ENCODE measurements around the gene BCL2L14. TPM values are rescaled to one million over a fixed set of nuclear protein-coding genes. Genes with fewer than 3 reads are reported as not detected.

The BCL2L14 gene
- total and polyA plus RNA-seq, 7 donors = 21.6 to 41.8 (median 36.0) TPM; not detected in 4

- Histone ChIP-seq H3K9me3 (no peaks in the 10 kb centered on the region), H3K27ac (no peak overlapping the region), H3K4me1 (no peaks in the 10 kb centered on the region), H3K27me3 (no peaks in the 10 kb centered on the region), H3K36me3 (peaks cover 0 to 6% (median 0%) of the 10 kb centered on the region in 4 donors), H3K4me3 (no peak overlapping the region)
- TF ChIP-seq POLR2AphosphoS5 (IDR thresholded peaks at IDR 0.05) (no peak), CTCF (IDR thresholded peaks at IDR 0.05) (no peak), POLR2A (IDR thresholded peaks at IDR 0.05) (no peak), EP300 (IDR thresholded peaks at IDR 0.05) (no peak)
- DNase-seq = no peak
- WGBS, 2 donors = 86 to 92% methylated on average over 6 of the region's 6 CpGs
- intact Hi-C loops (cut with DNase I) = no loop called here
Measured at GRCh38 chr12:12097891-12098690, 27.4 kb downstream of the BCL2L14 start.

- no peak for DNase-seq
- Histone ChIP-seq H3K9me3 (no peaks in the 10 kb centered on the region), H3K4me3 (no peak overlapping the region), H3K4me1 (no peaks in the 10 kb centered on the region), H3K27ac (no peak overlapping the region), H3K27me3 (no peaks in the 10 kb centered on the region), H3K36me3 (peaks cover 0 to 8% (median 0%) of the 10 kb centered on the region in 4 donors)
- WGBS, 2 donors = 88 to 94% methylated on average over 3 of the region's 3 CpGs
- TF ChIP-seq POLR2A (IDR thresholded peaks at IDR 0.05) = no peak
- no peak for TF ChIP-seq POLR2AphosphoS5 (IDR thresholded peaks at IDR 0.05)
- TF ChIP-seq EP300 (IDR thresholded peaks at IDR 0.05) = no peak
- no peak for TF ChIP-seq CTCF (IDR thresholded peaks at IDR 0.05)
- intact Hi-C loops (cut with DNase I) = no loop called here
Measured at GRCh38 chr12:12098691-12099015, 27.9 kb downstream of the BCL2L14 start.

- 57 to 80% methylated on average over 6 of the region's 6 CpGs for WGBS, 2 donors
- no peak overlapping the region for H3K27ac ChIP-seq
- intact Hi-C loops (cut with DNase I) = no loop called here
Measured at GRCh38 chr12:12099102-12099501, 28.4 kb downstream of the BCL2L14 start.

GRCh38 chr12:12107678-12108077 is 36.9 kb downstream of the BCL2L14 start:
- no peak overlapping the region for H3K27ac ChIP-seq
- no peaks in the 10 kb centered on the region for H3K27me3 ChIP-seq
- H3K9me3 ChIP-seq = peaks cover 0 to 6% (median 5%) of the 10 kb centered on the region in 4 donors
- no peaks in the 10 kb centered on the region for H3K4me1 ChIP-seq
- H3K4me3 ChIP-seq = no peak overlapping the region
- H3K36me3 ChIP-seq = peaks cover 0 to 8% (median 0%) of the 10 kb centered on the region in 4 donors
- no peak for DNase-seq
- intact Hi-C loops (cut with DNase I) = no loop called here
- WGBS, 2 donors = 79 to 84% methylated on average over 6 of the region's 6 CpGs
- TF ChIP-seq POLR2A (IDR thresholded peaks at IDR 0.05) (no peak), POLR2AphosphoS5 (IDR thresholded peaks at IDR 0.05) (no peak), CTCF (IDR thresholded peaks at IDR 0.05) (no peak), EP300 (IDR thresholded peaks at IDR 0.05) (no peak)

More at GRCh38 chr12:12099102-12099501, 28.4 kb downstream of the BCL2L14 start:
- H3K4me3 ChIP-seq = no peak overlapping the region
- no peak for TF ChIP-seq POLR2A (IDR thresholded peaks at IDR 0.05)
- no peak for TF ChIP-seq POLR2AphosphoS5 (IDR thresholded peaks at IDR 0.05)
- no peak for TF ChIP-seq CTCF (IDR thresholded peaks at IDR 0.05)
- TF ChIP-seq EP300 (IDR thresholded peaks at IDR 0.05) = no peak
- H3K36me3 ChIP-seq = peaks cover 0 to 10% (median 0%) of the 10 kb centered on the region in 4 donors
- H3K9me3 ChIP-seq = no peaks in the 10 kb centered on the region
- no peak for DNase-seq
- H3K4me1 ChIP-seq = no peaks in the 10 kb centered on the region
- H3K27me3 ChIP-seq = no peaks in the 10 kb centered on the region
